ENCODE measurements around the gene DGKH. TPM values are rescaled to one million over a fixed set of nuclear protein-coding genes. Genes with fewer than 3 reads are reported as not detected.
"Not testable (repeated sequence)": the region's sequence is repeated elsewhere in the genome, so short reads cannot be mapped to it uniquely, and the experiment has no call there.

Gene DGKH
- total and polyA plus RNA-seq, 2 donors (not counting 1 experiment from before 2014, with no cell fraction given) = 6.1 to 7.9 TPM

- H3K79me2 ChIP-seq (ENCODE audit: control insufficient read depth, insufficient read depth, low read length) = no peaks in the 10 kb centered on the region
- H3K4me3 ChIP-seq (replicated peaks in 1 of 4; ENCODE audit: control extremely low read depth in 1 of 4, insufficient read depth in 1 of 4, low read depth in 3 of 4, low read length in 4 of 4) = no peak overlapping the region
- DNase-seq (ENCODE audit: low read depth in 2 of 2) = no peak
- H3K27me3 ChIP-seq (ENCODE audit: control insufficient read depth, insufficient read depth, low read length) = no peaks in the 10 kb centered on the region
- H3K4me2 ChIP-seq (ENCODE audit: extremely low read depth, insufficient read depth, low read length) = no peak overlapping the region
- no peak overlapping the region for H3K27ac ChIP-seq (ENCODE audit: insufficient read depth, low read length)
- no peak overlapping the region for H3K9ac ChIP-seq (ENCODE audit: insufficient read depth, low read length)
- TF ChIP-seq EZH2 (IDR thresholded peaks at IDR 0.05; ENCODE audit: low read length, missing control alignments) = no peak
- TF ChIP-seq CTCF (conservative IDR thresholded peaks at IDR 0.05 in 1 of 2, IDR thresholded peaks at IDR 0.05 in 1 of 2; ENCODE audit: low read depth in 1 of 2, low read length in 2 of 2) = no peak
- no peaks in the 10 kb centered on the region for H3K9me3 ChIP-seq (ENCODE audit: control insufficient read depth, insufficient read depth, low read depth, low read length)
- H4K20me1 ChIP-seq (ENCODE audit: control insufficient read depth, extremely low read depth, insufficient read depth, low read length) = no peaks in the 10 kb centered on the region
- H2AFZ ChIP-seq (ENCODE audit: low read length) = no peak overlapping the region
- no peaks in the 10 kb centered on the region for H3K4me1 ChIP-seq (ENCODE audit: control insufficient read depth, extremely low read depth, insufficient read depth, low read length)
- H3K36me3 ChIP-seq (ENCODE audit: control insufficient read depth, insufficient read depth, low read length) = no peaks in the 10 kb centered on the region
Observed at GRCh38 chr13:42225051-42225450, 176.6 kb downstream of the DGKH start.

GRCh38 chr13:42226759-42227158 is 178.3 kb downstream of the DGKH start:
- not testable (repeated sequence) for H3K4me2 ChIP-seq (ENCODE audit: extremely low read depth, insufficient read depth, low read length); H3K9me3 ChIP-seq (ENCODE audit: control insufficient read depth, insufficient read depth, low read depth, low read length); H3K9ac ChIP-seq (ENCODE audit: insufficient read depth, low read length); H3K36me3 ChIP-seq (ENCODE audit: control insufficient read depth, insufficient read depth, low read length); H3K27me3 ChIP-seq (ENCODE audit: control insufficient read depth, insufficient read depth, low read length); H3K4me3 ChIP-seq (replicated peaks in 1 of 4; ENCODE audit: control extremely low read depth in 1 of 4, insufficient read depth in 1 of 4, low read depth in 3 of 4, low read length in 4 of 4); H2AFZ ChIP-seq (ENCODE audit: low read length); H4K20me1 ChIP-seq (ENCODE audit: control insufficient read depth, extremely low read depth, insufficient read depth, low read length); H3K79me2 ChIP-seq (ENCODE audit: control insufficient read depth, insufficient read depth, low read length); H3K4me1 ChIP-seq (ENCODE audit: control insufficient read depth, extremely low read depth, insufficient read depth, low read length); DNase-seq (ENCODE audit: low read depth in 2 of 2); H3K27ac ChIP-seq (ENCODE audit: insufficient read depth, low read length)

GRCh38 chr13:42228527-42228926 is 180.1 kb downstream of the DGKH start:
- no peak overlapping the region for H2AFZ ChIP-seq (ENCODE audit: low read length)
- TF ChIP-seq CTCF (conservative IDR thresholded peaks at IDR 0.05 in 1 of 2, IDR thresholded peaks at IDR 0.05 in 1 of 2; ENCODE audit: low read depth in 1 of 2, low read length in 2 of 2) (no peak), EZH2 (IDR thresholded peaks at IDR 0.05; ENCODE audit: low read length, missing control alignments) (no peak)
- no peaks in the 10 kb centered on the region for H3K79me2 ChIP-seq (ENCODE audit: control insufficient read depth, insufficient read depth, low read length)
- no peak overlapping the region for H3K4me2 ChIP-seq (ENCODE audit: extremely low read depth, insufficient read depth, low read length)
- H3K36me3 ChIP-seq (ENCODE audit: control insufficient read depth, insufficient read depth, low read length) = no peaks in the 10 kb centered on the region
- no peak overlapping the region for H3K9ac ChIP-seq (ENCODE audit: insufficient read depth, low read length)
- no peaks in the 10 kb centered on the region for H4K20me1 ChIP-seq (ENCODE audit: control insufficient read depth, extremely low read depth, insufficient read depth, low read length)
- no peaks in the 10 kb centered on the region for H3K4me1 ChIP-seq (ENCODE audit: control insufficient read depth, extremely low read depth, insufficient read depth, low read length)
- DNase-seq (ENCODE audit: low read depth in 2 of 2) = no peak
- H3K27me3 ChIP-seq (ENCODE audit: control insufficient read depth, insufficient read depth, low read length) = no peaks in the 10 kb centered on the region
- no peak overlapping the region for H3K27ac ChIP-seq (ENCODE audit: insufficient read depth, low read length)
- H3K9me3 ChIP-seq (ENCODE audit: control insufficient read depth, insufficient read depth, low read depth, low read length) = no peaks in the 10 kb centered on the region
- no peak overlapping the region for H3K4me3 ChIP-seq (replicated peaks in 1 of 4; ENCODE audit: control extremely low read depth in 1 of 4, insufficient read depth in 1 of 4, low read depth in 3 of 4, low read length in 4 of 4)

Measured in fibroblast of lung (primary cell).